NCI-H128 (cell line): Measurements from ENCODE around the gene NFATC2.
"Not testable (repeated sequence)": the region's sequence is repeated elsewhere in the genome, so short reads cannot be mapped to it uniquely, and the experiment has no call there.

Experiments
- DNase-seq: peaks from one replicate; lab custom pipeline; 2025; ENCODE audit not compliant: unreplicated experiment; lab: John Stamatoyannopoulos, UW

The NFATC2 gene

DNA sequence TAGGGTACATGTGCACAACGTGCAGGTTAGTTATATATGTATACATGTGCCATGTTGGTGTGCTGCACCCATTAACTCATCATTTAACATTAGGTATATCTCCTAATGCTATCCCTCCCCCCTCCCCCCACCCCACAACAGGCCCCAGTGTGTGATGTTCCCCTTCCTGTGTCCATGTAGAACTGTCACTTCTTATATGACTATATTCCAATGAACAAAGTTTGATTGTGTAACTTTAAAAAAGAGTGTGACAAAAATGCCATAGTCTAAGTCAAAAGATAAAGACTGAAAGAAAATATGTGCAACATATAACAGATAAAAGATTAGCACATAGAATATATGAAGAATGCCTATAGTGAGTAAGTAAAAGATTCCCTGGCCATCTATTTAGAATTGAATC, 66.4 kb downstream of the NFATC2 start:
- not testable (repeated sequence) for DNase-seq

DNA sequence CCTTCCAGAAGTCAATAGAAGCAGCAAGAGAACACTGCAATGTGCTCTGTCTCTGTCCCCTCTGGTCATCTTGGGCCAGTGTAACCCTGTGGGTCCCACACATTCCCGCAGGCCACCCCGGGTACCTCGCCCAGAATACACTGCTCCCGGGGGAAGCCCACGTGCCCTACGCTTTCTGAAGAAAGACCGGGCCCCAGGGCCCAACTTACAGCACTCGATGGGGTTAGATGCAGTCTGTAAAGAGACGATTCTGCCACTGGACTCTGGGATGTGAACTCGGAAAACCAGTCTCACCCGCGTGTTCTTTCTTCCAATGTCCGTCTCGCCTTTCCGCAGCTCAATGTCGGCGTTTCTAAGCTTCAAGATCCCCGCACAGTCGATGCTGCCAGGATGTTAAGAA, 68.7 kb downstream of the NFATC2 start:
- DNase-seq, result no peak

DNA sequence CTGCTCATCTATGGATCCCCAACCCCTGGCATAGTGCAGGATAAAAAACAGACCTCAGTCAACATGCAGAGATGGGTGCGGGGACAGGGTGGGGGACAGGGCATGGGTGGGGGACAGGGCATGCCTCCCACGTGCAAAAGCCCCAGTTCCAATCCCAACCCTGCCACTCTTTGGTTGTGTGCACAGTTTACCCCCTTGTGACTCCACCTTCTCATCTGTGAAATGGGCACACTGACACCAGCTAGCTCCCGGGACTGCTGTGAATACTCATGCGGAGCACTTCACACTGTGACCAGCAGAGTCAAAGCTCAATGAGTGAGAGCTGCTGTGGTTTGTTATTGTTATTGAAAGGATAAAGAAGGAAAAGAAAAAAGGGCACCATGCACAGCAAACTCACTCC, 69.3 kb downstream of the NFATC2 start:
- no peak for DNase-seq

DNA sequence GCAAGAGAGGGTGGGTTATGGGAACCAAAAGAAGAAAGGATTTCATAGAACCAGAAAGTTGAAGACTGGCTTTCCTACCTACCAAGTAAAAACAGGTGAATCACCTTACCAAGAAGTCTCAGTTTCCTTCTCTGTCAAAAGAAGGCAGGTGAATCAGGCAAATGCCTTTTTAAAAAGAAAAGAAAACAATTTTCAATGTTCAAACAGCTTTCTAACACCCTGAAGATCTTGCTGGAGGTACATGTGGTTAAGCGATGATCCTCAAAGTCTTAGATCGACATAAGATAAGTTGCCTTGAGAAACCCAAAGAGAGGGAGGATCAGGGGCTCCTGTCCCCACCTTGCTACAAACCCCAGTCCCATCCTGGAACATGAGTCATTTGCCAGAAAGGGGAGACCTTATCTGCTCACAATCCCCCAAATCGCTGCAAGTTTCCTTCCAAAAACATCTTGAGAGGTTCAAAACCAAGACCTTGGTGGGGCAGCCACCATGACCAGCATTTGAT, 71.6 kb downstream of the NFATC2 start:
- no peak for DNase-seq

GRCh38 chr20:51470499-51470820, 72.1 kb downstream of the NFATC2 start:
- no peak for DNase-seq

GRCh38 chr20:51469578-51470498, 72.7 kb downstream of the NFATC2 start:
- no peak for DNase-seq

DNA sequence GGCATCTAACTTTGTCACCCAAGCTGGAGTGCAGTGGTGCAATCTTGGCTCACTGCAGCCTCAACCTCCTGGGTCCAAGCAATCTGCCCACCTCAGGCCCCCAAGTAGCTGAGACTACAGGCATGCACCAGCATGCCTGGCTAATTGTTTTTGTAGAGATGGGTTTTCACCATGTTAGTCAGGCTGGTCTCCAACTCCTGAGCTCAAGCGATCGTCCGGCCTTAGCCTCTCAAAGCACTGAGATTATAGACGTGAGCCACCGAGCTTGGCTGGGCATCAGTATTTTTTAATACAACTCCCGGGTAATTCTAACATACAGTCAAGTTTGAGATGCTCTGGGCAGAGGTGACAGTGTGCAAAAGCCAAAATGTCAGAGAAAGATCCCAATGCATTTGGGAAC, 73.5 kb downstream of the NFATC2 start:
- DNase-seq, result no peak

DNA sequence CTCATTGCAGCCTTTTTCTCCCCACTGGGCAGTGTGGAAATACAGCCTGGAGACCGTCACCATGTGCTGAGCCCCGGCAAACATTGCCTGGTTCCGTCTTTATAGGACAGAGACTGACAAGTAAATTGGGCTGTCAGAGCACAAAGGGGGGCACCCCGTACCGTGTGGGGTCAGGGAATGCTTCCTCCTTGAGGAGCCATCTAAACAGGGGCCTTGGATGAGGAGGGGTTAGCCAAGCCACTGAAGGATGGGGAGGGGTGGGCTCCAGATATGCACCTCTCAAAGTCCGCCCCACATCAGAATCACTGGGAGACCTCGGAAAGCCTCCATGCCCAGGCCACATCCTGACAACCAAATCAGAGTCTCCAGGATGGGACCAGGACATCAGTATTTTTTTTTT, 73.9 kb downstream of the NFATC2 start:
- DNase-seq, result no peak

DNA sequence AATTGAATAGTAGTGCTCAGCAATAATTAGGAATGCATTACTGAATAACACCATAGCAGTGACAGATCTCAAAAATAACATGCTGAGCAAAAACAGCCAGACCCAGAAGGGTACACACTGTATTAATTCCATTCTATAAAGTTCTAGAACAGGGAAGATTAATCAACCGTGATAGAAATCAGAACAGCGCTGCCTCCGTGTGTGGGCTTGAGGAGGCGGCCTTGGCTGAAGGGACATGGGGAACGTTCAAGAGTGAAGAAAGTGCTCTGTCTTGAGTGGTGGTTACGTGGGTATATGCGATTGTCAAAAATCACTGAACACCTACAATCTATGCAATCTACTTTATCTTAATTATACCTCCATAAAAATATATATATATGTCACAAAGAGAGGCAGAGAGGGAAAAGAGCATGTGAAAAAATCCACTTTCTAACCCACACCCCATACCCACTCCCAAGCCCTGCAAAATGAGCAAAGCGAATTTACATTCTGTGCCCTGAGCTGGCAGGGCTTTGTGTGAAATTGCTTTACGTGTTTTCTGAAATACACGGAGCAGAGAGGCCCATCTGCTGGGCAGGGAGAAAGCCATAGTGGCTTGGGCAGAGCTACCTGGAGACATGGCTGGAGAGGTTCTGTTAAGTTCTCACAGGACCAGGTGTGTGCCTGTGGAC, 74.4 kb downstream of the NFATC2 start:
- no peak for DNase-seq

DNA sequence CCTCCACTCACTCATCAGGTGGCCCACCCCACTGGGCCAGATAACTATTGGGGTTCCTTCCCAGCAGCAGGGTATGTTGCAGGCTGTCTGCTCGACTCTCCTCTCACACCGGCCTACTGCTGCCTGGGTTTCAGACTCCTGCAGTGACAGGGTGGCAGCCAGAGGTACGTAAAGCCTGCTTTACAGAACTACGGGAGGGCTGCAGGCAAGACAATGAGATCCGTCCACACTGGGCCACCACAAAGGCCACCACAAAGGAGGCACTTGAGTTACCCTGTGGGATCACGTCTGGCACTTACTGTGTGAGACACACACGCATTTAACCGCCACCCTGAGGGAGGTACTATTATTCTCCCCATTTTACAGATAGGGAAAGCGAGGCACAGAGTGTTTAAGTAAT, 78.5 kb downstream of the NFATC2 start:
- no peak for DNase-seq

DNA sequence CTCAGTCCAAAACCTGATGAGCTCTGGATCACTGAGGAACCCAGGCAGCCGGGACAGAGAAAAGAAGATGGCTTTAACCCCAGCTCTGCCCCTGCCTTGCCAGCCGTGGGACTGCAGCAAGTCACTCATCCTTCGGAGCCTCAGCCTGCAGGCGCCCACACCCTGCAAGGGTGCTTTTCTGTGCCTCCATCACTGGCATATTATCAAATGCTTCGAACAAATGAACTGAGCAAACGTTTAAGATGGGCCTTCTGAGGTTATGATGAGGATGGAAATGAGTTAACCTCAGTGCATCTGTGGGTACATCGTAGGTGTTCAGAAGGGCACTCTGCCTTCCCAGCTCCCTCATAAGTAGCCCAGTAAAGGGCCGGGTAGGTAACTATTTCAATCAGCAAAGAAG, 79.0 kb downstream of the NFATC2 start:
- no peak for DNase-seq

DNA sequence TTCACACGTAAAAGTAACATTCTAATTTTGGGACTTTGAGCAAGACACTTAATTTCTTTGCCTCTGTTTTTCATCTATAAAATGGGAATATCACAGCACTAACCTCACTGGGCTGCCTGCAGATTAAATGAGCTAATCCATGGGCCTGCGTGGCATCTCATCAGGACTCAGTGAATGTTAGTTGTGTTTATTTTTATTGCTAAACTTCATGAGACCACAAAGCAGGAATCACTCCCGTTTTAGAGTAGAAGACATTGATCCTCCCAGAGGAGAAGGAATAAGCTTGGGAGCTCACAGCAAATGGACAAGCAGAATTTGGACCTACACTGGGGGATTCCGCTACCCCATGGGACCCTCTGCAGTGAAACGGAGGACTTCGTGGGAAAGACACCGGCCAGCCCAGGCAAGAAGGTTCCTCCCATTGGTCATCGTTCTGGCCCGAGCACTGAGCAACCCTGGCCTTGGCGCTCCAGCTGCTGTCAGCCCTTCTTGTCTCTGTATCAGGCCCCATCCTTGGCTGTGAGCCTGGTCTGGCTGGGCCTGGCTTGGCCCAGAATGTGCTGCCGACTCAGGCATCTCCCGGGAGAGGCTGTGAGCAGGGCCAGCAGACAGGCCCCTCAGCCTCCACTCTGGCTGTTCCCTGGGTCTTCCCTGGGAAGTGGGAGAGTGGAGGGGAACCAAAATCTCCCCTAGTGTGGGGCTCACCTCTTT, 79.8 kb downstream of the NFATC2 start:
- DNase-seq, result no peak

DNA sequence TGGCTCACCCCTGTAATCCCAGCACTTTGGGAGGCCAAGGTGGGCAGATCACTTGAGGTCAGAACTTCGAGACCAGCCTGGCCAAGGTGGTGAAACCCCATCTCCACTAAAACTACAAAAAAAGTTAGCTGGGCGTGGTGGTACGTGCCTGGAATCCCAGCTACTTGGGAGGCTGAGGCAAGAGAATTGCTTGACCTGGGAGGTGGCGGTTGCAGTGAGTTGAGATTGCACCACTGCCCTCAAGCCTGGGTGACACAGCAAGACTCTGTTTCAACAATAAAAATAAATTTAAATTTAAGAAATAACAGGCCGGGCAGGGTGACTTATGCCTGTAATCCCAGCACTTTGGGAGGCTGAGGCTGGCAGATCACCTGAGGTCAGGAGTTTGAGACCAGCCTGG, 80.7 kb downstream of the NFATC2 start:
- not testable (repeated sequence) for DNase-seq

GRCh38 chr20:51461306-51461705, 81.2 kb downstream of the NFATC2 start:
- DNase-seq, result no peak

DNA sequence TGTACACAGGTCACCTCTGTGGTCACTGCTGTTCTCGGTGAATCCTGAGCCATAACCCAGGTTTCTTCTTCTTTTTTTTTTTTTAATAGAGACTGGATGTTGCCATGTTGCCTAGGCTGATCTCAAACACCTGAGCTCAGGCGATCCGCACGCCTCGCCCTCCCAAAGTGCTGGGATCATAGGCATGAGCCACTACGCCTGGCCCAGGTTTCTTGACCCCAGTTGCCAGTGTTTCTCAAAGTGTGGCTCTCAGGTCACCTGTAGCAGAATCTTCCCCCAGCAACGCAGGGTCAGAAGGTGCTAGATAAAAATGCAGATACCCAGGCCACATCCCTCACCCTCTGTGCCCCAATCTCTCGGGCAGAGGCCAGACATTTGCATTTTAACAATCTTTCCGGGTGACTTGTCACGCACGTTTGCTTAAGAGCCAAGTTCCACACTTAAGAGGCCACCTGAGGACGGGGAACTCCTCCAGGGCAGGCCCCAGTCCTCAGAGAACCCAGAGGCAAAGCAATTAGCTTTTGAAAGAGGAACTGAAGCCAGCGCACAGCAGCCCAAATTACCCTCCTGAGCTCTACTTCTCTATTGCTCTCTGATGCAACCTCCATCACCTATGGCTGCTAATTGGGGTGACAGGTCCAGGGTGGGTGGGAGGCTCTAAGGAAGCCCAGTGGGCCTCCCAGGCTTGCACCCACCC, 81.8 kb downstream of the NFATC2 start:
- DNase-seq, result no peak

DNA sequence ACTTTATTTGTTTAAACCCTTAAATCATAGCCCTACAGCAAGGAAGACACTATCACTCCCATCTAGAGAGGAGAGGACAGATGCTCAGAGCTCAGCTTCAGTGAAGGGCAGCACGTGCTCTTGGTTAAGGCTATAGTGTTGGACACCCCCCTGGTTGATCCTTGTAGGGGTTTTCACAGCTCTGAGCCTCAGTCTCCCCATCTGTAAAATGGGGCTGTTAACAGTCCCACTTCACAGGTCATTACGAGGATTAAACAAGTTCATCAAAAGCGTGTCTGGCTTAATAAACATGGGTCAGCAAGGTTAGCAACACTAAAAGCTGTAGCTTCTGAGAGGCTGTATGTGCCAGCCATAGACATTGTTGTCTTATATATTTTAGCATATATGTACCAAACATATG, 82.4 kb downstream of the NFATC2 start:
- DNase-seq, result no peak

DNA sequence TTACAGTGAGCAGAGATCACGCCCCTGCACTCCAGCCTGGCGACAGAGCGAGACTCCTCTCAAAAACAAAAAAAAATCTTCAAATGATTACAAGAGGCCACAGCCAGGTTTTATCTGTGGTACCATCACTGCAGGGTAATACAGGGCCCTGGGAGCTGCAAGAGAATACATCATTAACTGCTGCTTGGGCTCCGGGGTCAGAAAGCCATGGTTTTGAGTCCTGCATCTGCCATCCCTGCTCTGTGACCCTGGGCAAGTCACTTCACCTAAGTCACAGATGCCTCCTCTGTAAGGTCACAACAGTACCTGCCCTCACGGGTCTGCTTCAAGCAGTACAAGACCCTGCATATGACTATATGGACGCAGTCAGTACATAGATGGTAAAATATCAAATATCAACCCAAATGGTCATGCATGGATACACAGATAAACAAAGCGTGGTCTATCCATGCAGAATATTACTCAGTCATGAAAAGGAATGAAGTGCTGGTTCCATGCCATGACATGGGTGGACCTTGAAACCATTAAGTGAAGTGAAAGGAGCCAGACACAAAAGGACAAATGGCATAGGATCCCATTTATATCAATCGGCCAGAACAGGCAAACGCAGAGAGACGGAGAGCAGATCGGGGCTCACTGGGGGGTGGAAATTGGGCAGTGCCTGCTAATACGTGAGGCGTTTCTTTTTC, 83.6 kb downstream of the NFATC2 start:
- no peak for DNase-seq

DNA sequence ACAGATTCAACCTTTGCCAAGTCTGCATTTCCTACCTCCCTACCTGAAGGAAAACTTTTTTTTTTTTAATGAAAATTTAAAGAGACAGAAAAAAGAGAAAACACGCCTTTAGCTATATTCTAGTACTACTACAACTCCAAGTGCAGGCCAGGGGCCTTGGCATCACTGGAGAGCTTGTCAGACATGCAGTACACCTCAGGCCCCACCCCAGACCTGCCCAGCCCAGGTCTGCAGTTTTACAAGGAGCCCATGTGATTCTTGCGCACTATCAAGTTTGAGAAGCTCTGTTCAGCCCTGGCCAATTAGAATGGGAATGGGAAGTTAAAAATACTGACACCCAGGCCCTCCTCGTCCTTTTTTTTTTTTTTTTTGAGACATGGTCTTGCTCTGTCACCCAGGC, 85.0 kb downstream of the NFATC2 start:
- no peak for DNase-seq

DNA sequence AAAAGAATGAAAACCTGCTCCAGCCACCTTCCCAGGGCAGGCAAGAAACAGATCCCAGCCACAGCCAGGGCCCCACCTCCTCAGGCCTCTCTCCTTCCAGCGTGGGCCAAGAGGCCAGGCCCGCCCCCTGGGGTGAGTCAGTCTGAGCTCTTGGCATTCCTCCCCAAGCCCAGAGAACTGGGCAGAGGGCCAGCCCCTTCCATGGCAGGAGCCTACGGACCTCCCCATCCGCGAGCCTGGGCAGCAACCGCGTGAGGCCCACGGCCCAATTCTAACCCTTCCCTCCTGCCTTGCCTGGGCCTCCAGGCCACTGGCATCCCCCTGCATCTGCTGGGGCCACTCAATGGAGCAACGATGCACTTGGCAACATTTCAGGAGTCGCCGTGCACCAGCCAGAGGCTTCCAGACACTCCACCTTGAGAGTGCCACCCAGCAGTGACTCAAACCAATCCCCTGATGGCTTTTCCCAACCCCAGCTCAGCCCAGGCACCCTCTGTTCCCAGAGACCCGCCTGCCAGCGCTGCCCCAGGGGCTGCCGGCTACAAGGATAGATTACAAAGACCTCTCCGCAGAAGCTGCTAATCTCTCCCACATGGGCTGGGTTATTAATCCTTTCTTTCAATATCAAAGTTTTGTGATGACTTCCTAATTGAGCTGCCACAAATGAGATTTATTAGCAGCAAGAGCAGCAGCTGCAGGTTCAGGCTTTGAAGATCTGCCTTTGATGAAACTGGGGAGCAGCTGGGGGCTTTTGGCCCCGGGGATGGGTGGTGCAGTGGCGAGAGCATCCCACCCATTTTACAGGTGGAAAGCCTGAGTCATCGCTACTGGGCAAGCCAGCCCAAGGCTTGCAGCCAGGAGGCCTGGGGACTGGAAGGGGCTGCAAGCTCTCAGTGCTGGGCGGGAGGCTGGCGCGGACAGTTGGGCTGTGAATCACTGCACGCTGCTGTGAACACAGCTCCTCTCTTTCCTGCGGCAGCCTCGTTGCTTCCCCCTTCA, 85.7 kb downstream of the NFATC2 start:
- no peak for DNase-seq
